HUES6 (cell line): ENCODE results near the gene GRIN3A.

Source experiments
- H3K27ac ChIP-seq: 2 replicates; pipeline ENCODE4 v1.7.0; 2013; ENCODE audit warnings: low read depth, mild to moderate bottlenecking, low read length, inconsistent platforms
- H3K27me3 ChIP-seq: 2 replicates; pipeline ENCODE4 v1.6.1; 2013; ENCODE audit warnings: low read length; ENCODE audit not compliant: control insufficient read depth, insufficient read depth
- H3K36me3 ChIP-seq: 2 replicates; pipeline ENCODE4 v1.6.1; 2013; ENCODE audit warnings: low read length; ENCODE audit not compliant: control insufficient read depth, insufficient read depth
- H3K4me1 ChIP-seq: 2 replicates; pipeline ENCODE4 v1.6.1; 2013; ENCODE audit warnings: low read length; ENCODE audit not compliant: control insufficient read depth, insufficient read depth
- H3K4me3 ChIP-seq: 2 replicates; pipeline ENCODE4 v1.5.1; 2013; ENCODE audit warnings: low read depth, low read length
- H3K9ac ChIP-seq: one replicate; pipeline ENCODE4 v1.6.1; 2013; ENCODE audit warnings: mild to moderate bottlenecking, low read length
- H3K9me3 ChIP-seq: 2 replicates; pipeline ENCODE4 v1.6.1; 2013; ENCODE audit warnings: low read depth, low read length; ENCODE audit not compliant: control insufficient read depth, insufficient read depth

GRIN3A gene

GRCh38 chr9:101705135-101705661 lies 33.2 kb downstream of the GRIN3A start:
- peaks cover 16% of the 10 kb centered on the region for H3K27me3 ChIP-seq
- H3K9me3 ChIP-seq = no peaks in the 10 kb centered on the region
- H3K9ac ChIP-seq = peak overlapping the region; percentile 31
- no peaks in the 10 kb centered on the region for H3K36me3 ChIP-seq
- H3K4me1 ChIP-seq = peaks cover 3% of the 10 kb centered on the region; the same call in 1 of the 2 replicates
- peak overlapping the region; percentile 64 for H3K4me3 ChIP-seq
- no peak overlapping the region for H3K27ac ChIP-seq

DNA sequence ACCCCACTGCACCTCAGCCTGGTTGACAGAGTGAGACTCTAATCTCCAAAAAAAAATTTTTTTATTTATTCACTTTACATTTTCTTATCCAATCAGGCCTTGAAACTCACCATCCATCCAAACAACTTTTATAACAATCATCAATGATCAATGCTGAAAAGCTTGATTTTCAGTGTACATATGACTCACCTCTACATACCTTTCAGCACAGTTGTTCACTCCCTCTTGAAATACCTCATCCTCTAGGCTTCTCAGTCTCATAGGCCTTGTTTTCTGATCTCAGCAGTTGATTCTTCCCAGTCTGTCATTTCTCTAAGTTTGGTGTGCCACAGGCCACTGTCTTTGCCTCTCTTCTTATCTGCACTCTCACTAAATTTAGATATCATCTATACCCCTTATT lies 36.2 kb downstream of the GRIN3A start:
- H3K4me3 ChIP-seq = no peak overlapping the region
- H3K27ac ChIP-seq = no peak overlapping the region
- no peak overlapping the region for H3K9ac ChIP-seq

GRCh38 chr9:101693546-101694336 lies 44.7 kb downstream of the GRIN3A start:
- no peaks in the 10 kb centered on the region for H3K36me3 ChIP-seq
- H3K27me3 ChIP-seq = no peaks in the 10 kb centered on the region
- H3K9me3 ChIP-seq = no peaks in the 10 kb centered on the region
- no peaks in the 10 kb centered on the region for H3K4me1 ChIP-seq
- H3K4me3 ChIP-seq = no peak overlapping the region
- H3K9ac ChIP-seq = no peak overlapping the region
- H3K27ac ChIP-seq = no peak overlapping the region

More for the DNA sequence above, 36.2 kb downstream of the GRIN3A start:
- Histone ChIP-seq H3K9me3 (no peaks in the 10 kb centered on the region), H3K36me3 (no peaks in the 10 kb centered on the region), H3K4me1 (peaks cover 3% of the 10 kb centered on the region; the same call in 1 of the 2 replicates), H3K27me3 (peaks cover 16% of the 10 kb centered on the region)

DNA sequence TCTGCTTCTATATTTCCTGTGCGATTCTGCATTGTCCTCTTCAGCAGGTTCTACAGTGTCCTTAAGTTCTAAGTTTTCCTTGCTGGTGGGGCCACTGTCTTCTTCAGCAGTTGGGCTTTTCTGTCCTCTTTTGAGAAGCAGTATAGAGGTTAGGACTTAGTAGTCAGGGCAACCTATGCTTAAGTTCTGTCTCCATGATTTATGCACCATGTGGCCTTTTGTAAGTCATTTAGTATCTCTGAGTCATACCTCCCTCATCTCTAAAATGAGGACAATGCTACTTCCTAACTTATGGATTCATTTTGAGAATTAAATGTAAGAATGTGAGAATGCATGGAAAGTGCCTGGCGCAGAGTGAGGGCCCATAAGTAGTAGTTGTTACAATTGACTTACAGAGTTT lies 46.8 kb downstream of the GRIN3A start:
- H3K9me3 ChIP-seq = no peaks in the 10 kb centered on the region
- no peaks in the 10 kb centered on the region for H3K36me3 ChIP-seq
- H3K9ac ChIP-seq = no peak overlapping the region
- no peaks in the 10 kb centered on the region for H3K27me3 ChIP-seq
- no peak overlapping the region for H3K4me3 ChIP-seq
- H3K27ac ChIP-seq = no peak overlapping the region
- H3K4me1 ChIP-seq = no peaks in the 10 kb centered on the region

- Histone ChIP-seq H3K9ac (no peak overlapping the region), H3K9me3 (no peaks in the 10 kb centered on the region), H3K36me3 (no peaks in the 10 kb centered on the region), H3K4me3 (no peak overlapping the region), H3K27me3 (no peaks in the 10 kb centered on the region), H3K4me1 (no peaks in the 10 kb centered on the region), H3K27ac (no peak overlapping the region)
These were observed 49.4 kb downstream of the GRIN3A start for GRCh38 chr9:101689039-101689438.

- H3K9me3 ChIP-seq = no peaks in the 10 kb centered on the region
- no peaks in the 10 kb centered on the region for H3K4me1 ChIP-seq
- no peak overlapping the region for H3K27ac ChIP-seq
- H3K4me3 ChIP-seq = no peak overlapping the region
- H3K27me3 ChIP-seq = no peaks in the 10 kb centered on the region
- no peak overlapping the region for H3K9ac ChIP-seq
- no peaks in the 10 kb centered on the region for H3K36me3 ChIP-seq
These were observed 53.8 kb downstream of the GRIN3A start for GRCh38 chr9:101684665-101685064.

GRCh38 chr9:101683236-101683635 lies 55.2 kb downstream of the GRIN3A start:
- no peaks in the 10 kb centered on the region for H3K36me3 ChIP-seq
- no peak overlapping the region for H3K27ac ChIP-seq
- H3K4me3 ChIP-seq = no peak overlapping the region

DNA sequence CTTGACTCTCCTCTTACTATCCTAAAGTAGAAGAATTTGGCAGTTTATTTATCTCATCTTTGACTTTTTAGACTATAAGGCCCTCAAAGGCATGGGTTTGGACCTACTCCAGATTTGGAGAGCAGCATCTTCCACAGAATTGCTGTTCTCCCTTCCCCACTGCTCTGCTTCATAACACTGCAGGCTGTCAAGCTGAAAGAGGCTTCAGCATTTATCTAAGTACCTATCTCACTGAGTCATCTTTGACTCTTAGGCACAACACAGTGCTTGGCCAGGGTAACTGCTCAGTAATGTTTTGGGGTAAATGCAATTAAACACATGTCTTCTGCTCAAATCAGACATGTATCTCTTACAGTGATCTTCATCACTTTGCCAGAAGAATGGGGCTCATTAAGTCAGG lies 60.6 kb downstream of the GRIN3A start:
- no peak overlapping the region for H3K4me3 ChIP-seq
- no peaks in the 10 kb centered on the region for H3K4me1 ChIP-seq
- H3K9ac ChIP-seq = no peak overlapping the region
- no peaks in the 10 kb centered on the region for H3K9me3 ChIP-seq
- no peaks in the 10 kb centered on the region for H3K36me3 ChIP-seq
- no peaks in the 10 kb centered on the region for H3K27me3 ChIP-seq
- no peak overlapping the region for H3K27ac ChIP-seq

More at GRCh38 chr9:101683236-101683635, 55.2 kb downstream of the GRIN3A start:
- no peaks in the 10 kb centered on the region for H3K4me1 ChIP-seq
- H3K9me3 ChIP-seq = no peaks in the 10 kb centered on the region
- no peaks in the 10 kb centered on the region for H3K27me3 ChIP-seq
- no peak overlapping the region for H3K9ac ChIP-seq

DNA sequence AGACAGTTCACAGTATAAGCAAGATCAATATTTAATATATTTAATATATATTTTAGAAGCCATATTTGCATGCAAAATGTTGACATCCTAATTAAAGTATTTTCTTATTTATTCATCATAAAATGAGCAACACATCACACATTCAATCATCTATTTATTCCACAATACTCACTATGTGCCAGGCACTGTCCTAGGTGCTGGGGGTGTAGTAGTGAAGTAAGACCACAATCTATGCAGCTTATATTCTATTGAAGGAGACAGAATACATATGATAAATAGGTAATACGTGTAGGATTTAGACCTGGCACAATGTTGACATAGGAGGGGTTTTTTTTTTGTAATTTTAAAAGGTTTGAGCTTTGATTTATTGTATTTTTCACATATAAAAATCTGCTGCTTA lies 63.1 kb downstream of the GRIN3A start:
- Histone ChIP-seq H3K27ac (no peak overlapping the region), H3K9ac (no peak overlapping the region), H3K4me3 (no peak overlapping the region), H3K9me3 (no peaks in the 10 kb centered on the region), H3K4me1 (no peaks in the 10 kb centered on the region), H3K36me3 (no peaks in the 10 kb centered on the region), H3K27me3 (no peaks in the 10 kb centered on the region)

DNA sequence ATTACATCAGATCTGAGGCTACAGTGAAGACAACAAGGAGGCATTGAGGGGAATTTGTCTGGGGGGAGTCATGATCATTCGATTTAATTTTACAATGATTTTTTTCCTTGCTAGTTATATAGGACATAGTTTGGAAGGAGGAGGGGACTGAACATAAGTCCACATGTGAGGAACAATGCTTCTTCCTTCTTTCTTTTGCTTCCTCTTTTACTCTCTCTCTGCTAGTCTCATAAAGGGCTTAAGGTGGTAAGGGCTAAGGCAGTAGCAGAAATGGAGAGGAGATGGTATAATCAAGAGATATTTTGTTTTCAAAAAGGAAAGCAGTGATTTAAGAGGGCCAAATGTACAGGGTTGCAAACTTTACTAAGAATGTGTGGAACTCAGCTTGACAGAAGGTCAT lies 64.3 kb downstream of the GRIN3A start:
- Histone ChIP-seq H3K36me3 (no peaks in the 10 kb centered on the region), H3K27ac (no peak overlapping the region), H3K9me3 (no peaks in the 10 kb centered on the region), H3K4me3 (no peak overlapping the region), H3K9ac (no peak overlapping the region), H3K4me1 (no peaks in the 10 kb centered on the region), H3K27me3 (no peaks in the 10 kb centered on the region)

DNA sequence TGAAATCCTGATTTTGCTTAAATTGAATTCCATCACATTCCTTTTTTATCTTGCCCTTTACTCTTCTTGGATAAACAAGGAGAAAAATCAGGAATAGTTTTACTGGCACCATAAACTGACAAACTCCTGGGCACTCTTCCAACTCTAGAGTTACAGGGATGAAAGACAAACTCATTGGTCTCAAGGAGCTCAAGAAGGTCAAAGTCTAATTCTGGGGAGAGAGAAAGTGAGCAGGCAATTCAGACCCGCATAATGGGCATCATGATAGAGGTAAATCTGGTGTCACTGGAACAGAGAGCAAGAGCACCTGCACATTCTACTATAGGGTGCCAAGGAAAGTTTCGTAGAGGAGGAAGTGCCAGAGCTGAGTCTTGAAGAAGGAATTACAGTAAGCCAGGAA lies 64.8 kb downstream of the GRIN3A start:
- no peak overlapping the region for H3K9ac ChIP-seq
- no peaks in the 10 kb centered on the region for H3K36me3 ChIP-seq
- H3K4me1 ChIP-seq = no peaks in the 10 kb centered on the region
- no peaks in the 10 kb centered on the region for H3K27me3 ChIP-seq
- H3K27ac ChIP-seq = no peak overlapping the region
- no peak overlapping the region for H3K4me3 ChIP-seq
- H3K9me3 ChIP-seq = no peaks in the 10 kb centered on the region
